HepG2 (cell line): Measurements from ENCODE around the gene KRT7. TPM values are rescaled to one million over a fixed set of nuclear protein-coding genes. Genes with fewer than 3 reads are reported as not detected.

Experiments
- ATAC-seq: fragments of 200-7000 bp; cut with Tn5 transposase; 3 replicates; pipeline ENCODE4 v1.9.1; 2020; ENCODE audit warnings: mild to moderate bottlenecking, moderate library complexity
- BruUV-seq: library from RNA; stranded (reverse); fragments of 400-500 nt; replicated peaks from 2 replicates; lab custom pipeline; 2021; lab: Mats Ljungman, UMichigan
- CTCF ChIA-PET: fragments of 300-600 bp; formaldehyde crosslinking; extraction: SDS; loops from one replicate; lab custom pipeline; 2021; ENCODE audit warnings: low total read pairs, inconsistent platforms, low intra/inter-chr PET ratio; lab: Yijun Ruan, JAX
- POLR2A ChIA-PET: fragments of 350-600 bp; sonication (Branson Sonifier 250); formaldehyde crosslinking; loops from one replicate; lab custom pipeline; 2020; ENCODE audit warnings: antibody characterized with exemption, inconsistent platforms; lab: Yijun Ruan, JAX
- DNase-seq: peaks from one replicate; pipeline ENCODE4 v3.0.0-alpha.2; 2015; ENCODE audit warnings: low spot score
- FAIRE-seq: peaks from 3 replicates; lab custom pipeline; 2011; peaks lifted over from hg19 to GRCh38; lab: Jason Lieb, UNC
- H2AFZ ChIP-seq: one replicate; pipeline ENCODE4 v1.6.1; 2011; ENCODE audit warnings: low read length, inconsistent platforms
- H3K27ac ChIP-seq: fragments of 300-600 bp; 3 replicates; pipeline ENCODE4 v1.8.0; 2011; ENCODE audit warnings: mixed run types, mild to moderate bottlenecking, mixed read lengths, low read length, inconsistent platforms; ENCODE audit not compliant: insufficient read depth; ENCODE audit errors: extremely low read length
- H3K27me3 ChIP-seq, 2 experiments: fragments of 200-600 bp in 1 of 2; 2 replicates in 1 of 2; 3 replicates in 1 of 2; pipeline versions ENCODE4 v1.6.0 to v1.8.0; 2011; ENCODE audit warnings: low read length in 2 of 2, mild to moderate bottlenecking in 2 of 2, moderate library complexity in 2 of 2, inconsistent platforms in 1 of 2; ENCODE audit not compliant: insufficient read depth in 2 of 2, control insufficient read depth in 1 of 2
- H3K36me3 ChIP-seq, 2 experiments: fragments of 200-600 bp in 1 of 2; replicated peaks in 1 of 2; 2 replicates in 1 of 2; 3 replicates in 1 of 2; pipeline versions ENCODE4 v1.5.1 to v1.8.0; 2011; ENCODE audit warnings: low read length in 2 of 2, inconsistent platforms in 1 of 2; ENCODE audit not compliant: insufficient read depth in 2 of 2, control insufficient read depth in 1 of 2
- H3K4me1 ChIP-seq: 2 replicates; pipeline ENCODE4 v1.5.1; 2012; ENCODE audit warnings: low read length, inconsistent platforms; ENCODE audit not compliant: insufficient read depth
- H3K4me2 ChIP-seq: 2 replicates; pipeline ENCODE4 v1.6.0; 2011; ENCODE audit warnings: low read depth, low read length, inconsistent platforms
- H3K4me3 ChIP-seq, 3 experiments: fragments of 200-600 bp in 1 of 3; sonication (generic), shearing (Covaris generic) in 1 of 3; replicated peaks in 1 of 3; 2 replicates each; pipeline ENCODE4 v1.5.1; 2011 to 2016; ENCODE audit warnings: low read length in 3 of 3, inconsistent platforms in 2 of 3, low read depth in 2 of 3, mild to moderate bottlenecking in 2 of 3, control low read depth in 1 of 3, mixed read lengths in 1 of 3; ENCODE audit not compliant: insufficient read depth in 1 of 3
- H3K79me2 ChIP-seq: one replicate; pipeline ENCODE4 v1.6.1; 2011; ENCODE audit warnings: low read length, inconsistent platforms; ENCODE audit not compliant: insufficient read depth
- H3K9ac ChIP-seq: 2 replicates; pipeline ENCODE4 v1.6.0; 2011; ENCODE audit warnings: mild to moderate bottlenecking, low read depth, low read length, inconsistent platforms; ENCODE audit not compliant: insufficient read depth
- H3K9me3 ChIP-seq: 2 replicates; pipeline ENCODE4 v1.5.1; 2012; ENCODE audit warnings: mild to moderate bottlenecking, low read length
- H4K20me1 ChIP-seq: 2 replicates; pipeline ENCODE4 v1.6.0; 2011; ENCODE audit warnings: inconsistent platforms, mild to moderate bottlenecking, low read length, moderate library complexity; ENCODE audit not compliant: insufficient read depth
- ASH2L ChIP-seq: fragments of 300-600, 200-600 bp; sonication (generic); IDR thresholded peaks from 2 replicates; pipeline ENCODE4 v1.7.0; 2017; ENCODE audit warnings: low read depth, mild to moderate bottlenecking, moderate library complexity, mixed read lengths, low read length; ENCODE audit not compliant: insufficient read length
- HOXA3 ChIP-seq: sonication (generic); formaldehyde crosslinking; IDR thresholded peaks from 2 replicates; pipeline ENCODE4 v1.5.0; 2020; ENCODE audit warnings: missing genetic modification reagents
- JUN ChIP-seq: sonication (generic); formaldehyde crosslinking; IDR thresholded peaks from 2 replicates; pipeline ENCODE4 v1.4.0; 2020; ENCODE audit warnings: mild to moderate bottlenecking, missing genetic modification reagents
- LCORL ChIP-seq, 2 experiments: fragments of 450-650 bp in 1 of 2; sonication (generic) in 1 of 2; formaldehyde crosslinking in 1 of 2; IDR thresholded peaks; 2 replicates each; pipeline versions ENCODE4 v1.5.0 to v1.6.1; 2017 to 2020; ENCODE audit warnings: antibody characterized with exemption in 1 of 2, missing genetic modification reagents in 1 of 2
- NFATC3 ChIP-seq: sonication (generic); formaldehyde crosslinking; IDR thresholded peaks from 2 replicates; pipeline ENCODE4 v1.5.1; 2020; ENCODE audit warnings: mild to moderate bottlenecking, missing genetic modification reagents
- SAFB2 ChIP-seq: sonication (generic); formaldehyde crosslinking; IDR thresholded peaks from 2 replicates; pipeline ENCODE4 v1.5.1; 2020; ENCODE audit warnings: missing genetic modification reagents, low read depth, mild to moderate bottlenecking, borderline replicate concordance
- SETDB1 ChIP-seq: sonication (generic); formaldehyde crosslinking; IDR thresholded peaks from 2 replicates; pipeline ENCODE4 v1.5.1; 2020; ENCODE audit warnings: missing genetic modification reagents, mild to moderate bottlenecking, borderline replicate concordance
- SRY ChIP-seq: sonication (generic); formaldehyde crosslinking; IDR thresholded peaks from 2 replicates; pipeline ENCODE4 v1.8.0; 2022; ENCODE audit warnings: mild to moderate bottlenecking, missing genetic modification reagents
- ZC3H4 ChIP-seq: sonication (generic); formaldehyde crosslinking; IDR thresholded peaks from 2 replicates; pipeline ENCODE4 v1.4.0; 2020; ENCODE audit warnings: missing genetic modification reagents, borderline replicate concordance
- ZNF331 ChIP-seq: sonication (generic); formaldehyde crosslinking; IDR thresholded peaks from 2 replicates; pipeline ENCODE4 v1.4.0; 2020; ENCODE audit warnings: missing genetic modification reagents
- ZNF33A ChIP-seq: sonication (generic); formaldehyde crosslinking; IDR thresholded peaks from 2 replicates; pipeline ENCODE4 v1.5.1; 2020; ENCODE audit warnings: missing genetic modification reagents, mild to moderate bottlenecking, moderate library complexity, borderline replicate concordance
- ZNF501 ChIP-seq: sonication (generic); formaldehyde crosslinking; IDR thresholded peaks from 2 replicates; pipeline ENCODE4 v1.5.1; 2020; ENCODE audit warnings: mild to moderate bottlenecking, moderate library complexity, missing genetic modification reagents
- ZNF776 ChIP-seq: sonication (generic); formaldehyde crosslinking; IDR thresholded peaks from 2 replicates; pipeline ENCODE4 v1.4.0; 2020; ENCODE audit warnings: mild to moderate bottlenecking, missing genetic modification reagents
- ZNF790 ChIP-seq: sonication (generic); formaldehyde crosslinking; IDR thresholded peaks from 2 replicates; pipeline ENCODE4 v1.8.0; 2022; ENCODE audit warnings: missing genetic modification reagents, mild to moderate bottlenecking, borderline replicate concordance
- ZSCAN20 ChIP-seq: sonication (generic); formaldehyde crosslinking; IDR thresholded peaks from 2 replicates; pipeline ENCODE4 v1.4.0; 2020; ENCODE audit warnings: missing genetic modification reagents, mild to moderate bottlenecking, borderline replicate concordance
- WGBS: methylation state at CpG from one replicate; pipeline ENCODE4 v1.1.6; 2017; ENCODE audit warnings: low lambda C conversion rate; 5-methylcytosine and 5-hydroxymethylcytosine counted together
- in situ Hi-C: cut with HindIII; loops from 2 replicates; pipeline ENCODE4 v1.10.0; 2017; ENCODE audit warnings: low pct_unique_long_range_greater_than_20kb; ENCODE audit not compliant: extremely low pct_ligation_motif_present
- intact Hi-C: fragments of 100-400 bp; cut with micrococcal nuclease; formaldehyde crosslinking; loops from one replicate; pipeline ENCODE4 v1.10.0; 2022; ENCODE audit not compliant: unreplicated experiment
- polyA plus RNA-seq, 8 experiments: library from polyadenylated mRNA; depleted of rRNA in 3 of 8; stranded (reverse) in 7 of 8; unstranded in 1 of 8; fragments of >200 nt; fragmentation: Illumina TruSeq in 4 of 8; extraction: Trizol in 4 of 8; gene quantifications; 2 replicates each; pipeline versions ENCODE4 v1.2.1 to v1.2.3, GENCODE V29; 2011 to 2016; ENCODE audit warnings: low read depth in 4 of 8, missing spikeins in 1 of 8, mixed read lengths in 1 of 8; ENCODE audit not compliant: insufficient read depth in 1 of 8
- total RNA-seq, 5 experiments: library from RNA; depleted of rRNA; stranded (reverse); fragments of >200 nt; fragmentation: Illumina TruSeq; extraction: Trizol; gene quantifications; 2 replicates each; pipeline ENCODE4 v1.2.3, GENCODE V29; 2016; ENCODE audit warnings: low read depth in 1 of 5
- TF ChIP-seq, protein P1 (sequence below): sonication (generic); formaldehyde crosslinking; IDR thresholded peaks from 2 replicates; pipeline ENCODE4 v1.5.1; 2020; ENCODE audit warnings: mild to moderate bottlenecking, missing genetic modification reagents
- TF ChIP-seq, protein P2 (sequence below): sonication (generic); formaldehyde crosslinking; IDR thresholded peaks from 2 replicates; pipeline ENCODE4 v1.4.0; 2020; ENCODE audit warnings: missing genetic modification reagents, borderline replicate concordance

KRT7 gene
- total and polyA plus RNA-seq, 2 of the 13 experiments (the other 11 are each of a cell fraction or from before 2014, with no cell fraction given) = 0.83 TPM; not detected in 1

DNA sequence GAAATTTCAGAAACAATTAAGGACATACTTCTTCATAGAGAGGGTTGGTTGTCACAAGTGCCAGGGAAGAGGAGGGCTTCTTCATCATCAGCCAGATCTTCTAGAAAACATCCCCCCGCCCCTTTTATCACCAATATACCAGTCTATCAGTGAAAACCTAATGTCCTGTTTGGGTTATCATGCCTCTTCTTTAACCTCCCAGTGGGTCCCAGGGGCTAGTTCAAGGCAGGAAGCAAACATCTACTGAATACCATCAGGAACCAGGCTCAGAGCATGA lies 28.1 kb downstream of the KRT7 start:
- Histone ChIP-seq H3K4me2 (no peak overlapping the region), H3K4me1 (no peaks in the 10 kb centered on the region), H3K27ac (no peak overlapping the region), H4K20me1 (no peaks in the 10 kb centered on the region), H3K9me3 (peaks cover 12% of the 10 kb centered on the region), H2AFZ (no peak overlapping the region), H3K4me3 (no peak overlapping the region), H3K36me3 (no peaks in the 10 kb centered on the region), H3K9ac (no peak overlapping the region), H3K27me3 (peaks cover 0 to 16% of the 10 kb centered on the region in 2 experiments; a peak in 1 of 5 replicates), H3K79me2 (no peaks in the 10 kb centered on the region)
- no TSS peak for BruUV-seq
- CTCF ChIA-PET = no interaction called here
- in situ Hi-C loops = no loop called here
- 0% methylated on average over 1 of the region's 1 CpG for WGBS
- POLR2A ChIA-PET = no interaction called here
- no peak for TF ChIP-seq ZC3H4
- no peak for TF ChIP-seq HOXA3 (CRISPR knock-in tag)
- no peak for TF ChIP-seq ZSCAN20
- TF ChIP-seq, protein P1, sequence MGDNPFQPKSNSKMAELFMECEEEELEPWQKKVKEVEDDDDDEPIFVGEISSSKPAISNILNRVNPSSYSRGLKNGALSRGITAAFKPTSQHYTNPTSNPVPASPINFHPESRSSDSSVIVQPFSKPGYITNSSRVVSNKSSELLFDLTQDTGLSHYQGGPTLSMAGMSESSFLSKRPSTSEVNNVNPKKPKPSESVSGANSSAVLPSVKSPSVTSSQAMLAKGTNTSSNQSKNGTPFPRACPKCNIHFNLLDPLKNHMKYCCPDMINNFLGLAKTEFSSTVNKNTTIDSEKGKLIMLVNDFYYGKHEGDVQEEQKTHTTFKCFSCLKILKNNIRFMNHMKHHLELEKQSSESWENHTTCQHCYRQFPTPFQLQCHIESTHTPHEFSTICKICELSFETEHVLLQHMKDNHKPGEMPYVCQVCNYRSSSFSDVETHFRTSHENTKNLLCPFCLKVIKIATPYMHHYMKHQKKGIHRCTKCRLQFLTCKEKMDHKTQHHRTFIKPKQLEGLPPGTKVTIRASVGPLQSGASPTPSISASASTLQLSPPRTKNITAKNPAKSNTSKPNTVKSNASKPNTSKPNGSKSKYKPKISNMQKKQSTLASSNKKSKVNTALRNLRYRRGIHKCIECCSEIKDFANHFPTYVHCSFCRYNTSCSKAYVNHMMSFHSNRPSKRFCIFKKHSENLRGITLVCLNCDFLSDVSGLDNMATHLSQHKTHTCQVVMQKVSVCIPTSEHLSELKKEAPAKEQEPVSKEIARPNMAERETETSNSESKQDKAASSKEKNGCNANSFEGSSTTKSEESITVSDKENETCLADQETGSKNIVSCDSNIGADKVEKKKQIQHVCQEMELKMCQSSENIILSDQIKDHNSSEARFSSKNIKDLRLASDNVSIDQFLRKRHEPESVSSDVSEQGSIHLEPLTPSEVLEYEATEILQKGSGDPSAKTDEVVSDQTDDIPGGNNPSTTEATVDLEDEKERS = no peak
- TF ChIP-seq ASH2L = no peak
- TF ChIP-seq NFATC3 = no peak
- ATAC-seq (no peak), DNase-seq (no peak), FAIRE-seq (no peak)
- intact Hi-C loops = no loop called here

DNA sequence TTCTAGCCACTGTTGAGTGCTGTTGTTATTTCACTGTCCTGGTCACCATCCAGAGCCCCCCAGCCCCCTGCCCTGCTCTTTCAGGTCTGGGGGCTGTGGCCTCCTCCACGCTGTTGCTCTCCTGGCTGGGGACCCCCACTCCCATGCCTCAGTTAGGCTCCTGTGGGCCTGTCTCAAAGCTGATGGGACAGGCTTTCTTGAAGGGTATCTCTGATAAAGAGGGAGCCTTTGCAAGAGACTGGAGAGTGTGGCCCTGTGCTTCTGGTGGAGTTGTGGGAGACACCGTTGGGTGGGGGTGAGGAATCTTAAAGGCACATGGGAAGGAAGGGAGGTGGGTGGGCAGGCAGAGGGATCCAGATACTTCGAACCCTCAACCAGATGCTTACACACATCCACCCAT lies 29.2 kb downstream of the KRT7 start:
- intact Hi-C loops = no loop called here
- Histone ChIP-seq H3K79me2 (no peaks in the 10 kb centered on the region), H4K20me1 (no peaks in the 10 kb centered on the region), H3K4me1 (no peaks in the 10 kb centered on the region), H2AFZ (no peak overlapping the region), H3K9me3 (peaks cover 12% of the 10 kb centered on the region), H3K27me3 (0 out of 5 replicates have a peak, but pooled peaks cover 0 to 5% of the 10 kb centered on the region in 2 experiments), H3K4me3 (no peak overlapping the region), H3K36me3 (no peaks in the 10 kb centered on the region), H3K9ac (no peak overlapping the region), H3K4me2 (no peak overlapping the region), H3K27ac (no peak overlapping the region)
- FAIRE-seq (no peak), ATAC-seq (no peak), DNase-seq (no peak)
- 57% methylated on average over 3 of the region's 3 CpGs for WGBS
- CTCF ChIA-PET = no interaction called here
- in situ Hi-C loops = no loop called here
- BruUV-seq = no TSS peak
- POLR2A ChIA-PET = no interaction called here
- TF ChIP-seq ZNF776 (CRISPR knock-in tag) (no peak), ZNF501 (CRISPR knock-in tag) (no peak), ZNF331 (CRISPR knock-in tag) (no peak), ZNF790 (CRISPR knock-in tag) (no peak), SRY (CRISPR knock-in tag) (no peak), LCORL (IDR thresholded peaks at IDR 0.05) (no peak), LCORL (CRISPR knock-in tag; IDR thresholded peaks at IDR 0.05) (no peak), SAFB2 (no peak), SETDB1 (CRISPR knock-in tag) (no peak), JUN (CRISPR knock-in tag) (no peak), ZNF33A (CRISPR knock-in tag) (no peak)
- TF ChIP-seq, protein P2, sequence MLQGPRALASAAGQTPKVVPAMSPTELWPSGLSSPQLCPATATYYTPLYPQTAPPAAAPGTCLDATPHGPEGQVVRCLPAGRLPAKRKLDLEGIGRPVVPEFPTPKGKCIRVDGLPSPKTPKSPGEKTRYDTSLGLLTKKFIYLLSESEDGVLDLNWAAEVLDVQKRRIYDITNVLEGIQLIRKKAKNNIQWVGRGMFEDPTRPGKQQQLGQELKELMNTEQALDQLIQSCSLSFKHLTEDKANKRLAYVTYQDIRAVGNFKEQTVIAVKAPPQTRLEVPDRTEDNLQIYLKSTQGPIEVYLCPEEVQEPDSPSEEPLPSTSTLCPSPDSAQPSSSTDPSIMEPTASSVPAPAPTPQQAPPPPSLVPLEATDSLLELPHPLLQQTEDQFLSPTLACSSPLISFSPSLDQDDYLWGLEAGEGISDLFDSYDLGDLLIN = no peak
